Nephron (organoid): Measurements from ENCODE around the gene KIAA1671.

ENCODE experiments used
- H3K27ac Mint-ChIP-seq, 3 experiments: 2 replicates each; pipeline ENCODE4 v1.8.0; 2020; ENCODE audit warnings: mixed read lengths in 3 of 3, mild to moderate bottlenecking in 2 of 3, moderate library complexity in 1 of 3
- H3K27me3 Mint-ChIP-seq: 2 replicates; pipeline ENCODE4 v1.8.0; 2021; ENCODE audit warnings: low read depth, mild to moderate bottlenecking, moderate library complexity, mixed read lengths
- H3K36me3 Mint-ChIP-seq: 2 replicates; pipeline ENCODE4 v1.8.0; 2020; ENCODE audit warnings: low read depth, mixed read lengths
- H3K4me1 Mint-ChIP-seq: 2 replicates; pipeline ENCODE4 v1.8.0; 2020; ENCODE audit warnings: mixed read lengths
- H3K4me3 Mint-ChIP-seq, 3 experiments: 2 replicates each; pipeline ENCODE4 v1.8.0; 2020; ENCODE audit warnings: mild to moderate bottlenecking in 3 of 3, mixed read lengths in 3 of 3, moderate library complexity in 2 of 3
- H3K9me3 Mint-ChIP-seq: 2 replicates; pipeline ENCODE4 v1.8.0; 2020; ENCODE audit warnings: mixed read lengths
- TF ChIP-seq, protein P1 (sequence below), 3 experiments: fragments of 200-600 bp; sonication (generic); IDR thresholded peaks; one replicate each; pipeline ENCODE4 v1.5.0; 2021; ENCODE audit warnings: antibody characterized with exemption in 3 of 3; ENCODE audit not compliant: unreplicated experiment in 3 of 3

KIAA1671 gene

DNA sequence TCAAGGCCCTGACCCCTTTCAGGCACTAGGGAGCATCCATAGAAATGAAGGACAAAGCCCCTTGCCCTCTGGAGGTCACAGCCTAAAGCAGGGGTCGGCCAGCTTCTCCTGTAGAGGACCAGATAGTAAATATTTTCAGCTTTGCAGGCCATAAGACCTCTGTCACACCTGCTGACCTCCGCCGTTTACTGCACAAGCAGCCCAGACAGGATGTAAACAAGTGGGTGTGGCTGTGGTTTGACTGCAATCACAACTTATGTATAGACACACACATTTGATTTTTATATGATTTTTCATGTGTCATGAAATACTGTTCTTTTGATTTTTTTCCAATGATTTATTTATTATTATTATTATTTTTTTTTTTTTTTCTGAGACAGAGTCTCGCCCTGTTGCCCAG is 34.3 kb downstream of the KIAA1671 start:
- H3K9me3 Mint-ChIP-seq = no peaks in the 10 kb centered on the region
- H3K4me1 Mint-ChIP-seq = peaks cover 9% of the 10 kb centered on the region
- no peak overlapping the region for H3K27ac Mint-ChIP-seq
- H3K4me3 Mint-ChIP-seq = no peak overlapping the region
- H3K36me3 Mint-ChIP-seq = peaks cover 6% of the 10 kb centered on the region
- TF ChIP-seq, protein P1, sequence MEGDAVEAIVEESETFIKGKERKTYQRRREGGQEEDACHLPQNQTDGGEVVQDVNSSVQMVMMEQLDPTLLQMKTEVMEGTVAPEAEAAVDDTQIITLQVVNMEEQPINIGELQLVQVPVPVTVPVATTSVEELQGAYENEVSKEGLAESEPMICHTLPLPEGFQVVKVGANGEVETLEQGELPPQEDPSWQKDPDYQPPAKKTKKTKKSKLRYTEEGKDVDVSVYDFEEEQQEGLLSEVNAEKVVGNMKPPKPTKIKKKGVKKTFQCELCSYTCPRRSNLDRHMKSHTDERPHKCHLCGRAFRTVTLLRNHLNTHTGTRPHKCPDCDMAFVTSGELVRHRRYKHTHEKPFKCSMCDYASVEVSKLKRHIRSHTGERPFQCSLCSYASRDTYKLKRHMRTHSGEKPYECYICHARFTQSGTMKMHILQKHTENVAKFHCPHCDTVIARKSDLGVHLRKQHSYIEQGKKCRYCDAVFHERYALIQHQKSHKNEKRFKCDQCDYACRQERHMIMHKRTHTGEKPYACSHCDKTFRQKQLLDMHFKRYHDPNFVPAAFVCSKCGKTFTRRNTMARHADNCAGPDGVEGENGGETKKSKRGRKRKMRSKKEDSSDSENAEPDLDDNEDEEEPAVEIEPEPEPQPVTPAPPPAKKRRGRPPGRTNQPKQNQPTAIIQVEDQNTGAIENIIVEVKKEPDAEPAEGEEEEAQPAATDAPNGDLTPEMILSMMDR (IDR thresholded peaks at IDR 0.05; ENCODE audit: unreplicated experiment in 3 of 3) = no peak
- peaks cover 5% of the 10 kb centered on the region for H3K27me3 Mint-ChIP-seq

DNA sequence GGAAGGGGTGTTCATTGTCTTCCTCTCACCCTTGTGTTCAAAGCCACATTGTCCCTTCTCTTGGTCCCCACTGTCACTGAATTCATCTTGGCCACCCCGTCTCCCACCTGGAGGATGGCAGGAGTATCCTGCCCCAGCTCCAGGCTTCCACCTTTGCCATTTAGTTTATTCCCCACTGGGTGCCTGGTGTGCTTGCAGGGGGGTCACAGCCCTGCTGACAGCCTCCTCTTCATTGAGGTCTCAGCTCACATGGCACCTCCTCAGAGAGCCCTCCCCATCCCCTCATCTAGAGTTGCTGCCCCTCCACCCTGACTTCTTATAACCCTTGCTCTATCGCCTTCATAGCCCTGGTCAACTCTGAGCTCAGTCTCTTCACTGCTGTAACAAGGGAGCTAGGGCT is 36.6 kb downstream of the KIAA1671 start:
- Mint-ChIP-seq H3K4me1 (peaks cover 9% of the 10 kb centered on the region), H3K9me3 (no peaks in the 10 kb centered on the region), H3K4me3 (no peak overlapping the region), H3K36me3 (peaks cover 6% of the 10 kb centered on the region), H3K27me3 (peaks cover 7% of the 10 kb centered on the region), H3K27ac (peak overlapping the region in 2 of 3 experiments; percentile 3 to 23)
- TF ChIP-seq, protein P1 (IDR thresholded peaks at IDR 0.05; ENCODE audit: unreplicated experiment in 3 of 3) = no peak

DNA sequence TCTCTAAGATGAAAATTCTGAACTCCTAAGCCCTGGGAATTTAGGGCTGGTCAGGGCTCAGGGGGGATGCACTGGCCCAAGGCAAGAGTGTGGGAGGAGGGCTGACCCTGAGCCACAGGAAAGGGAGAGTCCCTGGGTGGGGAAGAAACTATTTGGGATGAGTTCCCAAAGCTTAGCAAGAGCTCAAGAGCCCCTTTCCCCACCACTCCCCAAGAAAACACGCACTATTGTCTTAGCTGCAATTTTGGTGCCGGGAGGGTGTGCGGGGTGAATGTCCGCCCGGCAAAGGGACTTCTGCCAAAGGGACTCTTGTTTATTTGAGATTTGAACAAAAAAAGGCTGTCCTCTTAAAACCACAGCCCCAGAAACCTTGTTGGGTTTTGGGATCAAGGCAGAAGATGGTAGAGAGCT is 37.0 kb downstream of the KIAA1671 start:
- Mint-ChIP-seq H3K36me3 (peaks cover 6% of the 10 kb centered on the region), H3K4me3 (no peak overlapping the region), H3K27me3 (peaks cover 10% of the 10 kb centered on the region), H3K9me3 (no peaks in the 10 kb centered on the region), H3K4me1 (peaks cover 9% of the 10 kb centered on the region), H3K27ac (peak overlapping the region in 2 of 3 experiments; percentile 3 to 23)
- TF ChIP-seq, protein P1 (IDR thresholded peaks at IDR 0.05; ENCODE audit: unreplicated experiment in 3 of 3) = no peak

DNA sequence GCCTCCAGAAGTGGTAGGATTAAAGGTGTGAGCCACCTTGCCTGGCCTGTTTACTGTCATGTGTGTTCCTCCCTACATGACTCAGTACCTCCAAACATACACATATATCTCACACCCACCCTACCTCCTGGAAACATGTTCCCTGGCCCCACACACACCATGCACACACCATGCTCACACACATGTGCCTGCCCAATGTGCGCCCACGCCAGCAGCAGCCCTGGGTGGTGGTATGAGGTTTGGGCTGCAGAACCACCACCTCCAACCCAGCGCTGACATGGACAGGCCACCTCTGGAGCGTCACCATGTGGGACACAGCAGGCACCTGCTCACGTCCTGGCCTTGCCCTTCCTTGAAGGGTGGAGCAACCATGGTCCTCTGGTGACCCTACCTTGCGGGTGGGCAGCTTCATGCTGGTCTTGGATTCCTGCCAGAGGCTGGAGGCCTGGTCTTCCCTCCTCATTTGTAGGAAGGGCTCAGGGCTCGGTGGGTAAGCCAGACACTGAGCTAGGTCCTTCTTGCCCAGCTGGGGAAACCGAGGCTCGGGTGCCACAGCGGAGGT is 37.9 kb downstream of the KIAA1671 start:
- Mint-ChIP-seq H3K27me3 (peaks cover 10% of the 10 kb centered on the region), H3K36me3 (peaks cover 5% of the 10 kb centered on the region), H3K9me3 (no peaks in the 10 kb centered on the region), H3K4me3 (no peak overlapping the region), H3K27ac (no peak overlapping the region), H3K4me1 (peaks cover 9% of the 10 kb centered on the region)
- TF ChIP-seq, protein P1 (IDR thresholded peaks at IDR 0.05; ENCODE audit: unreplicated experiment in 3 of 3) = no peak

DNA sequence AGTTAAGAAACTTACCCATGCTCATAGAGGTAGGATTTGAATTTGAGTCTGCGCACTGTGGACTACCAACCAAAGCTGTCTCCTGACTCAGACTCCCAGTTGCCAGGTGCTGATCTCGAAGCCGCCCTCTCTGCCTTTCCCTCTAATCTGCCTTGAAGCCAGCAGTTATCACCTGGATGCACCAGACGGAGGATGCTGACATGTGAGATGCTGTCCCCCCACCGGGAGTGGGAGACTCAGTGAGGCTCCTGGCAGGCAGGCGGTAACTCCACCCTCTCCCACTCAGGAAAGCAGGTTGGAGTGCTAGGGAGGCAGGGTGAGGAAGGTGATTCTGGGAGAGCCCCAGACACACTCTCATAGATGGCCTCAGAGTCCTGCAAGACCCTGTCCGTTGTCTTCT is 40.4 kb downstream of the KIAA1671 start:
- H3K4me1 Mint-ChIP-seq = peaks cover 33% of the 10 kb centered on the region

More for the DNA sequence above, 40.4 kb downstream of the KIAA1671 start:
- Mint-ChIP-seq H3K27me3 (peaks cover 21% of the 10 kb centered on the region), H3K4me3 (no peak overlapping the region), H3K27ac (no peak overlapping the region), H3K9me3 (no peaks in the 10 kb centered on the region), H3K36me3 (no peaks in the 10 kb centered on the region)
- TF ChIP-seq, protein P1 (IDR thresholded peaks at IDR 0.05; ENCODE audit: unreplicated experiment in 3 of 3) = no peak
